Activated CD8-positive, alpha-beta memory T cell treated with anti-CD3 and anti-CD28 coated beads for 36 hours (primary cell): ENCODE data around the gene PPP2R3A. TPM values are rescaled to one million over a fixed set of nuclear protein-coding genes. Genes with fewer than 3 reads are reported as not detected.
"Not testable (repeated sequence)": the region's sequence is repeated elsewhere in the genome, so short reads cannot be mapped to it uniquely, and the experiment has no call there.

ENCODE experiments used
- CTCF ChIA-PET: fragments of 350-600 bp; sonication (Branson Sonifier 250); formaldehyde crosslinking; loops from one replicate; lab custom pipeline; 2021; ENCODE audit warnings: antibody characterized with exemption; lab: Charles Lee
- POLR2A ChIA-PET: fragments of 350-600 bp; sonication (Branson Sonifier 250); formaldehyde crosslinking; loops from one replicate; lab custom pipeline; 2021; ENCODE audit warnings: antibody characterized with exemption; lab: Charles Lee
- total RNA-seq, 2 experiments: library from RNA; stranded (reverse); gene quantifications; one replicate each; pipeline ENCODE4 v1.2.3, GENCODE V29; 2021

Gene PPP2R3A
- total RNA-seq, 2 experiments from 2014 or later = 0.08 to 0.21 TPM

- ChIA-PET POLR2A (interaction anchor here (0.6 to 1.6 kb wide), 3 partner anchors 11 to 25 kb away, joined by 3 to 4 read pairs (median 3); no protein-coding TSS in a partner anchor), CTCF (interaction anchor here (1.0 kb wide), 1 partner anchor 14 kb away, joined by 7 read pairs; the partner anchor contains the start of gene MSL2)
These were observed 216.2 kb downstream of the PPP2R3A start for GRCh38 chr3:136181741-136182140.

- CTCF ChIA-PET = interaction anchor here (1.0 kb wide), 1 partner anchor 12 kb away, joined by 4 read pairs; the partner anchor contains the start of gene MSL2
- POLR2A ChIA-PET = no interaction called here
These were observed 219.2 kb downstream of the PPP2R3A start for GRCh38 chr3:136184703-136185102.

GRCh38 chr3:136186344-136186743 is 220.8 kb downstream of the PPP2R3A start:
- CTCF ChIA-PET = no interaction called here
- POLR2A ChIA-PET = no interaction called here

- ChIA-PET CTCF (no interaction called here), POLR2A (interaction anchor here (0.7 kb wide), 1 partner anchor 8 kb away, joined by 3 read pairs; no protein-coding TSS in a partner anchor)
These were observed 221.3 kb downstream of the PPP2R3A start for GRCh38 chr3:136186846-136187245.

GRCh38 chr3:136187868-136188267 is 222.3 kb downstream of the PPP2R3A start:
- CTCF ChIA-PET = interaction anchor here (0.6 to 1.0 kb wide), 2 partner anchors 109 to 555 kb away, joined by 3 read pairs; no protein-coding TSS in a partner anchor
- POLR2A ChIA-PET = no interaction called here

- CTCF ChIA-PET = no interaction called here
- POLR2A ChIA-PET = interaction anchor here (0.7 kb wide), 1 partner anchor 157 kb away, joined by 4 read pairs; no protein-coding TSS in a partner anchor
These were observed 223.5 kb downstream of the PPP2R3A start for GRCh38 chr3:136189043-136189442.

- ChIA-PET POLR2A (no interaction called here), CTCF (interaction anchor here (0.5 to 0.7 kb wide), 2 partner anchors 11 to 194 kb away, joined by 3 to 4 read pairs; no protein-coding TSS in a partner anchor)
These were observed 224.5 kb downstream of the PPP2R3A start for GRCh38 chr3:136189859-136190617.

GRCh38 chr3:136192195-136192594 is 226.7 kb downstream of the PPP2R3A start:
- CTCF ChIA-PET = not testable (repeated sequence)
- POLR2A ChIA-PET = interaction anchor here (1.6 kb wide), 1 partner anchor 11 kb away, joined by 3 read pairs; no protein-coding TSS in a partner anchor

GRCh38 chr3:136192831-136193230 is 227.3 kb downstream of the PPP2R3A start:
- POLR2A ChIA-PET = interaction anchor here (1.6 kb wide), 1 partner anchor 11 kb away, joined by 3 read pairs; no protein-coding TSS in a partner anchor
- CTCF ChIA-PET = interaction anchor here (1.6 kb wide), 1 partner anchor 14 kb away, joined by 3 read pairs; no protein-coding TSS in a partner anchor

GRCh38 chr3:136193278-136194054 is 227.9 kb downstream of the PPP2R3A start:
- CTCF ChIA-PET = interaction anchor here (1.6 kb wide), 1 partner anchor 15 kb away, joined by 3 read pairs; no protein-coding TSS in a partner anchor
- POLR2A ChIA-PET = interaction anchor here (1.0 to 2.0 kb wide), 4 partner anchors 11 to 668 kb away, joined by 3 to 10 read pairs (median 6); partner anchors contain the start of genes NCK1 and STAG1

GRCh38 chr3:136194409-136195257 is 229.1 kb downstream of the PPP2R3A start:
- POLR2A ChIA-PET = interaction anchor here (0.7 to 2.0 kb wide), 6 partner anchors 12 to 667 kb away, joined by 3 to 10 read pairs (median 4); partner anchors contain the start of genes NCK1 and STAG1
- CTCF ChIA-PET = interaction anchor here (0.7 to 2.1 kb wide), 5 partner anchors 12 to 558 kb away, joined by 3 to 12 read pairs (median 3); partner anchors contain the start of genes PCCB and STAG1

- POLR2A ChIA-PET = interaction anchor here (0.6 to 2.3 kb wide), 8 partner anchors 13 to 1709 kb away, joined by 3 to 22 read pairs (median 8); partner anchors contain the start of genes ANAPC13, CEP63, NCK1 and PCCB
- CTCF ChIA-PET = interaction anchor here (0.7 to 2.1 kb wide), 3 partner anchors 14 to 557 kb away, joined by 3 to 12 read pairs (median 7); partner anchors contain the start of genes PCCB and STAG1
These were observed 229.9 kb downstream of the PPP2R3A start for GRCh38 chr3:136195258-136196063.

- CTCF ChIA-PET = interaction anchor here (0.6 to 2.1 kb wide), 6 partner anchors 12 to 1710 kb away, joined by 3 to 12 read pairs (median 5); partner anchors contain the start of gene STAG1
- POLR2A ChIA-PET = interaction anchor here (0.6 to 2.3 kb wide), 9 partner anchors 13 to 1710 kb away, joined by 3 to 22 read pairs (median 7); partner anchors contain the start of genes ANAPC13, CEP63, NCK1 and PCCB
These were observed 230.5 kb downstream of the PPP2R3A start, which contains the start of gene MSL2 for GRCh38 chr3:136196064-136196400. Gene MSL2 (minus strand): TSS chr3:136196335. CDS start chr3:136195113, 1,222 bp downstream.

- CTCF ChIA-PET = interaction anchor here (0.6 to 2.1 kb wide), 6 partner anchors 12 to 1710 kb away, joined by 3 to 12 read pairs (median 5); partner anchors contain the start of gene STAG1
- POLR2A ChIA-PET = interaction anchor here (0.6 to 2.3 kb wide), 11 partner anchors 14 to 1711 kb away, joined by 3 to 22 read pairs (median 7); partner anchors contain the start of genes ANAPC13, CEP63, NCK1 and PCCB
These were observed 231.1 kb downstream of the PPP2R3A start for GRCh38 chr3:136196401-136197158.

GRCh38 chr3:136197159-136197793 is 231.7 kb downstream of the PPP2R3A start:
- ChIA-PET POLR2A (interaction anchor here (0.6 to 2.3 kb wide), 10 partner anchors 14 to 779 kb away, joined by 3 to 22 read pairs (median 6); partner anchors contain the start of genes NCK1, PCCB and STAG1), CTCF (interaction anchor here (1.1 kb wide), 2 partner anchors 13 to 555 kb away, joined by 3 to 4 read pairs; partner anchors contain the start of gene STAG1)
